ENCODE results near the gene RPS10.

GRCh38 chr6:34457382-34457741 lies 31.5 kb upstream of the RPS10 start:
- TF ChIP-seq, protein P1, sequence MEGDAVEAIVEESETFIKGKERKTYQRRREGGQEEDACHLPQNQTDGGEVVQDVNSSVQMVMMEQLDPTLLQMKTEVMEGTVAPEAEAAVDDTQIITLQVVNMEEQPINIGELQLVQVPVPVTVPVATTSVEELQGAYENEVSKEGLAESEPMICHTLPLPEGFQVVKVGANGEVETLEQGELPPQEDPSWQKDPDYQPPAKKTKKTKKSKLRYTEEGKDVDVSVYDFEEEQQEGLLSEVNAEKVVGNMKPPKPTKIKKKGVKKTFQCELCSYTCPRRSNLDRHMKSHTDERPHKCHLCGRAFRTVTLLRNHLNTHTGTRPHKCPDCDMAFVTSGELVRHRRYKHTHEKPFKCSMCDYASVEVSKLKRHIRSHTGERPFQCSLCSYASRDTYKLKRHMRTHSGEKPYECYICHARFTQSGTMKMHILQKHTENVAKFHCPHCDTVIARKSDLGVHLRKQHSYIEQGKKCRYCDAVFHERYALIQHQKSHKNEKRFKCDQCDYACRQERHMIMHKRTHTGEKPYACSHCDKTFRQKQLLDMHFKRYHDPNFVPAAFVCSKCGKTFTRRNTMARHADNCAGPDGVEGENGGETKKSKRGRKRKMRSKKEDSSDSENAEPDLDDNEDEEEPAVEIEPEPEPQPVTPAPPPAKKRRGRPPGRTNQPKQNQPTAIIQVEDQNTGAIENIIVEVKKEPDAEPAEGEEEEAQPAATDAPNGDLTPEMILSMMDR (optimal IDR thresholded peaks at IDR 0.05 in 1 of 3, IDR thresholded peaks at IDR 0.05 in 1 of 3, conservative IDR thresholded peaks at IDR 0.05 in 1 of 3; ENCODE audit: extremely low read depth in 1 of 3, insufficient read depth in 2 of 3, low read length in 3 of 3) = no peak
- no peak for TF ChIP-seq EZH2 (IDR thresholded peaks at IDR 0.05; ENCODE audit: low read length)

Data from keratinocyte (primary cell).